HepG2 (cell line): Measurements from ENCODE around the gene BAG5. TPM values are rescaled to one million over a fixed set of nuclear protein-coding genes. Genes with fewer than 3 reads are reported as not detected.

ENCODE experiments used
- ATAC-seq: fragments of 200-7000 bp; cut with Tn5 transposase; 3 replicates; pipeline ENCODE4 v1.9.1; 2020; ENCODE audit warnings: mild to moderate bottlenecking, moderate library complexity
- BruUV-seq: library from RNA; stranded (reverse); fragments of 400-500 nt; replicated peaks from 2 replicates; lab custom pipeline; 2021; lab: Mats Ljungman, UMichigan
- CTCF ChIA-PET: fragments of 300-600 bp; formaldehyde crosslinking; extraction: SDS; loops from one replicate; lab custom pipeline; 2021; ENCODE audit warnings: low total read pairs, inconsistent platforms, low intra/inter-chr PET ratio; lab: Yijun Ruan, JAX
- POLR2A ChIA-PET: fragments of 350-600 bp; sonication (Branson Sonifier 250); formaldehyde crosslinking; loops from one replicate; lab custom pipeline; 2020; ENCODE audit warnings: antibody characterized with exemption, inconsistent platforms; lab: Yijun Ruan, JAX
- DNase-seq: peaks from one replicate; pipeline ENCODE4 v3.0.0-alpha.2; 2015; ENCODE audit warnings: low spot score
- FAIRE-seq: peaks from 3 replicates; lab custom pipeline; 2011; peaks lifted over from hg19 to GRCh38; lab: Jason Lieb, UNC
- H2AFZ ChIP-seq: one replicate; pipeline ENCODE4 v1.6.1; 2011; ENCODE audit warnings: low read length, inconsistent platforms
- H3K27ac ChIP-seq: fragments of 300-600 bp; 3 replicates; pipeline ENCODE4 v1.8.0; 2011; ENCODE audit warnings: mixed run types, mild to moderate bottlenecking, mixed read lengths, low read length, inconsistent platforms; ENCODE audit not compliant: insufficient read depth; ENCODE audit errors: extremely low read length
- H3K27me3 ChIP-seq, 2 experiments: fragments of 200-600 bp in 1 of 2; 2 replicates in 1 of 2; 3 replicates in 1 of 2; pipeline versions ENCODE4 v1.6.0 to v1.8.0; 2011; ENCODE audit warnings: low read length in 2 of 2, mild to moderate bottlenecking in 2 of 2, moderate library complexity in 2 of 2, inconsistent platforms in 1 of 2; ENCODE audit not compliant: insufficient read depth in 2 of 2, control insufficient read depth in 1 of 2
- H3K36me3 ChIP-seq, 2 experiments: fragments of 200-600 bp in 1 of 2; replicated peaks in 1 of 2; 2 replicates in 1 of 2; 3 replicates in 1 of 2; pipeline versions ENCODE4 v1.5.1 to v1.8.0; 2011; ENCODE audit warnings: low read length in 2 of 2, inconsistent platforms in 1 of 2; ENCODE audit not compliant: insufficient read depth in 2 of 2, control insufficient read depth in 1 of 2
- H3K4me1 ChIP-seq: 2 replicates; pipeline ENCODE4 v1.5.1; 2012; ENCODE audit warnings: low read length, inconsistent platforms; ENCODE audit not compliant: insufficient read depth
- H3K4me2 ChIP-seq: 2 replicates; pipeline ENCODE4 v1.6.0; 2011; ENCODE audit warnings: low read depth, low read length, inconsistent platforms
- H3K4me3 ChIP-seq, 3 experiments: fragments of 200-600 bp in 1 of 3; sonication (generic), shearing (Covaris generic) in 1 of 3; replicated peaks in 1 of 3; 2 replicates each; pipeline ENCODE4 v1.5.1; 2011 to 2016; ENCODE audit warnings: low read length in 3 of 3, inconsistent platforms in 2 of 3, low read depth in 2 of 3, mild to moderate bottlenecking in 2 of 3, control low read depth in 1 of 3, mixed read lengths in 1 of 3; ENCODE audit not compliant: insufficient read depth in 1 of 3
- H3K79me2 ChIP-seq: one replicate; pipeline ENCODE4 v1.6.1; 2011; ENCODE audit warnings: low read length, inconsistent platforms; ENCODE audit not compliant: insufficient read depth
- H3K9ac ChIP-seq: 2 replicates; pipeline ENCODE4 v1.6.0; 2011; ENCODE audit warnings: mild to moderate bottlenecking, low read depth, low read length, inconsistent platforms; ENCODE audit not compliant: insufficient read depth
- H3K9me3 ChIP-seq: 2 replicates; pipeline ENCODE4 v1.5.1; 2012; ENCODE audit warnings: mild to moderate bottlenecking, low read length
- H4K20me1 ChIP-seq: 2 replicates; pipeline ENCODE4 v1.6.0; 2011; ENCODE audit warnings: inconsistent platforms, mild to moderate bottlenecking, low read length, moderate library complexity; ENCODE audit not compliant: insufficient read depth
- BRD4 ChIP-seq: sonication (generic); formaldehyde crosslinking; IDR thresholded peaks from 2 replicates; pipeline ENCODE4 v1.4.0; 2020; ENCODE audit warnings: missing genetic modification reagents
- KAT7 ChIP-seq: IDR thresholded peaks from 2 replicates; pipeline ENCODE4 v1.6.1; 2018; ENCODE audit warnings: borderline replicate concordance, missing compliant biosample characterization
- KIAA2018 ChIP-seq: sonication (generic); formaldehyde crosslinking; IDR thresholded peaks from 2 replicates; pipeline ENCODE4 v1.5.0; 2020; ENCODE audit warnings: mild to moderate bottlenecking, missing genetic modification reagents, borderline replicate concordance
- ZMYM2 ChIP-seq: sonication (generic); formaldehyde crosslinking; IDR thresholded peaks from 2 replicates; pipeline ENCODE4 v1.8.0; 2022; ENCODE audit warnings: mild to moderate bottlenecking, missing genetic modification reagents
- ZNF256 ChIP-seq: sonication (generic); formaldehyde crosslinking; conservative IDR thresholded peaks from 2 replicates; pipeline ENCODE4 v1.4.0; 2020; ENCODE audit warnings: missing genetic modification reagents
- ZNF414 ChIP-seq: sonication (generic); formaldehyde crosslinking; IDR thresholded peaks from 2 replicates; pipeline ENCODE4 v1.5.0; 2020; ENCODE audit warnings: missing genetic modification reagents
- ZSCAN21 ChIP-seq: sonication (generic); formaldehyde crosslinking; IDR thresholded peaks from 2 replicates; pipeline ENCODE4 v1.8.0; 2022; ENCODE audit warnings: mild to moderate bottlenecking, missing genetic modification reagents, moderate library complexity, borderline replicate concordance
- WGBS: methylation state at CpG from one replicate; pipeline ENCODE4 v1.1.6; 2017; ENCODE audit warnings: low lambda C conversion rate; 5-methylcytosine and 5-hydroxymethylcytosine counted together
- in situ Hi-C: cut with HindIII; loops from 2 replicates; pipeline ENCODE4 v1.10.0; 2017; ENCODE audit warnings: low pct_unique_long_range_greater_than_20kb; ENCODE audit not compliant: extremely low pct_ligation_motif_present
- intact Hi-C: fragments of 100-400 bp; cut with micrococcal nuclease; formaldehyde crosslinking; loops from one replicate; pipeline ENCODE4 v1.10.0; 2022; ENCODE audit not compliant: unreplicated experiment
- polyA plus RNA-seq, 8 experiments: library from polyadenylated mRNA; depleted of rRNA in 3 of 8; stranded (reverse) in 7 of 8; unstranded in 1 of 8; fragments of >200 nt; fragmentation: Illumina TruSeq in 4 of 8; extraction: Trizol in 4 of 8; gene quantifications; 2 replicates each; pipeline versions ENCODE4 v1.2.1 to v1.2.3, GENCODE V29; 2011 to 2016; ENCODE audit warnings: low read depth in 4 of 8, missing spikeins in 1 of 8, mixed read lengths in 1 of 8; ENCODE audit not compliant: insufficient read depth in 1 of 8
- total RNA-seq, 5 experiments: library from RNA; depleted of rRNA; stranded (reverse); fragments of >200 nt; fragmentation: Illumina TruSeq; extraction: Trizol; gene quantifications; 2 replicates each; pipeline ENCODE4 v1.2.3, GENCODE V29; 2016; ENCODE audit warnings: low read depth in 1 of 5

Gene BAG5
- total and polyA plus RNA-seq, 2 of the 13 experiments (the other 11 are each of a cell fraction or from before 2014, with no cell fraction given) = 3.5 to 21.0 TPM

GRCh38 chr14:103525430-103526246 lies 36.8 kb downstream of the BAG5 start (continued):
- TF ChIP-seq ZNF414 (CRISPR knock-in tag) = 0 out of 2 replicates have a peak, but pooled peaks have one; percentile 21
- TF ChIP-seq ZSCAN21 (CRISPR knock-in tag) = peak; percentile 62; the same call in 1 of the 2 replicates
- 0 out of 2 replicates have a peak, but pooled peaks have one; percentile 28 for TF ChIP-seq ZNF256 (CRISPR knock-in tag)
- peak; percentile 53; the same call in 1 of the 2 replicates for TF ChIP-seq KAT7

- intact Hi-C loops = loop anchor here (2.0 kb wide), 1 partner anchor 19 kb away; no protein-coding TSS in a partner anchor
- H3K27me3 ChIP-seq = no peaks in the 10 kb centered on the region; a peak in 1 of 5 replicates
- H3K9me3 ChIP-seq = no peaks in the 10 kb centered on the region
- H3K79me2 ChIP-seq = peaks cover 14% of the 10 kb centered on the region
- H3K4me2 ChIP-seq = peak overlapping the region; percentile 78
- DNase-seq (no peak), ATAC-seq (no peak), FAIRE-seq (no peak)
- H3K27ac ChIP-seq = peak overlapping the region; percentile 89
- H3K4me3 ChIP-seq = peak overlapping the region; percentile 32 to 51 (median 43); a peak in 5 of 6 replicates
- peak overlapping the region; percentile 53 for H3K9ac ChIP-seq
- BruUV-seq = no TSS peak
- in situ Hi-C loops = no loop called here
- no peaks in the 10 kb centered on the region for H4K20me1 ChIP-seq
- peaks cover 57% of the 10 kb centered on the region for H3K4me1 ChIP-seq
- POLR2A ChIA-PET = interaction anchor here (1.6 kb wide), 1 partner anchor 18 kb away, joined by 3 read pairs; no protein-coding TSS in a partner anchor
- CTCF ChIA-PET = no interaction called here
- H3K36me3 ChIP-seq = peaks cover 0 to 10% of the 10 kb centered on the region in 2 experiments; a peak in 3 of 5 replicates
- 52% methylated on average over 6 of the region's 12 CpGs for WGBS
- H2AFZ ChIP-seq = no peak overlapping the region
- TF ChIP-seq KIAA2018 (CRISPR knock-in tag) (no peak), ZMYM2 (0 out of 2 replicates have a peak, but pooled peaks have one; percentile 58), BRD4 (CRISPR knock-in tag) (0 out of 2 replicates have a peak, but pooled peaks have one; percentile 26)
These were observed 38.2 kb downstream of the BAG5 start for GRCh38 chr14:103524002-103524935.
